SK-N-SH treated with all-trans-retinoic acid at 6 μM for 48 hours (cell line): ENCODE measurements around the gene MED27.

Experiments
- ATAC-seq: fragments of 200-7000 bp; cut with Tn5 transposase; 3 replicates; pipeline ENCODE4 v1.9.1; 2020; ENCODE audit warnings: mild to moderate bottlenecking, moderate library complexity
- ARNTL ChIP-seq: fragments of 450-650 bp; formaldehyde crosslinking; IDR thresholded peaks from 2 replicates; pipeline ENCODE4 v1.5.0; 2020; ENCODE audit warnings: low read depth, mild to moderate bottlenecking, moderate library complexity, borderline replicate concordance
- BACH2 ChIP-seq: fragments of 250-450 bp; sonication (Bioruptor Pico); IDR thresholded peaks from 2 replicates; pipeline ENCODE4 v1.9.0; 2021; ENCODE audit warnings: mild to moderate bottlenecking, borderline replicate concordance
- ESRRG ChIP-seq: fragments of 250-450 bp; sonication (Bioruptor Pico); IDR thresholded peaks from 2 replicates; pipeline ENCODE4 v1.6.1; 2021; ENCODE audit warnings: mild to moderate bottlenecking
- GLIS3 ChIP-seq: fragments of 250-450 bp; sonication (Bioruptor Pico); IDR thresholded peaks from 2 replicates; pipeline ENCODE4 v1.5.0; 2020; ENCODE audit warnings: mild to moderate bottlenecking, moderate library complexity
- ISL1 ChIP-seq: fragments of 250-450 bp; sonication (Bioruptor Pico); IDR thresholded peaks from 2 replicates; pipeline ENCODE4 v2.1.2; 2022; ENCODE audit warnings: mild to moderate bottlenecking, moderate library complexity
- OSR1 ChIP-seq: fragments of 250-450 bp; sonication (Bioruptor Pico); IDR thresholded peaks from 2 replicates; pipeline ENCODE4 v1.8.0; 2022; ENCODE audit warnings: moderate library complexity, mild to moderate bottlenecking, inconsistent platforms
- PPARA ChIP-seq: fragments of 250-450 bp; sonication (Bioruptor Pico); IDR thresholded peaks from 2 replicates; pipeline ENCODE4 v1.5.0; 2020; ENCODE audit warnings: mild to moderate bottlenecking, borderline replicate concordance
- RARB ChIP-seq: fragments of 250-450 bp; sonication (Bioruptor Pico); IDR thresholded peaks from 2 replicates; pipeline ENCODE4 v1.8.0; 2021; ENCODE audit warnings: mild to moderate bottlenecking, moderate library complexity
- SNAI2 ChIP-seq: fragments of 250-450 bp; sonication (Bioruptor Pico); IDR thresholded peaks from 2 replicates; pipeline ENCODE4 v1.5.0; 2020; ENCODE audit warnings: mild to moderate bottlenecking, moderate library complexity
- TCF4 ChIP-seq: fragments of 250-450 bp; sonication (Bioruptor Pico); IDR thresholded peaks from 2 replicates; pipeline ENCODE4 v1.8.0; 2021; ENCODE audit warnings: mild to moderate bottlenecking, moderate library complexity, borderline replicate concordance
- TOX ChIP-seq: fragments of 250-450 bp; sonication (Bioruptor Pico); IDR thresholded peaks from 2 replicates; pipeline ENCODE4 v1.8.0; 2021; ENCODE audit warnings: mild to moderate bottlenecking, moderate library complexity, borderline replicate concordance
- TSHZ2 ChIP-seq: fragments of 250-450 bp; sonication (Bioruptor Pico); IDR thresholded peaks from 2 replicates; pipeline ENCODE4 v1.5.0; 2020; ENCODE audit warnings: mild to moderate bottlenecking, moderate library complexity
- ZC3H10 ChIP-seq: fragments of 250-450 bp; sonication (Bioruptor Pico); IDR thresholded peaks from 2 replicates; pipeline ENCODE4 v1.5.1; 2021; ENCODE audit warnings: mild to moderate bottlenecking, moderate library complexity
- ZFP3 ChIP-seq: fragments of 250-450 bp; sonication (Bioruptor Pico); IDR thresholded peaks from 2 replicates; pipeline ENCODE4 v1.5.0; 2020; ENCODE audit warnings: mild to moderate bottlenecking, moderate library complexity
- ZFP30 ChIP-seq: fragments of 450-650 bp; formaldehyde crosslinking; IDR thresholded peaks from 2 replicates; pipeline ENCODE4 v1.5.0; 2022; ENCODE audit warnings: mild to moderate bottlenecking, moderate library complexity
- ZNF565 ChIP-seq: fragments of 450-650 bp; formaldehyde crosslinking; conservative IDR thresholded peaks from 2 replicates; pipeline ENCODE4 v1.5.0; 2020; ENCODE audit warnings: low read depth, mild to moderate bottlenecking, moderate library complexity
- ZNF70 ChIP-seq: fragments of 450-650 bp; formaldehyde crosslinking; IDR thresholded peaks from 2 replicates; pipeline ENCODE4 v1.5.0; 2020; ENCODE audit warnings: mild to moderate bottlenecking, moderate library complexity
- ZNF8 ChIP-seq: fragments of 450-650 bp; formaldehyde crosslinking; IDR thresholded peaks from 2 replicates; pipeline ENCODE4 v1.5.0; 2020; ENCODE audit warnings: mild to moderate bottlenecking, moderate library complexity
- TF ChIP-seq, protein P1 (sequence below): fragments of 250-450 bp; sonication (Bioruptor Pico); IDR thresholded peaks from 2 replicates; pipeline ENCODE4 v1.8.0; 2020; ENCODE audit warnings: mild to moderate bottlenecking, moderate library complexity, borderline replicate concordance
- TF ChIP-seq, protein P2 (sequence below): fragments of 250-450 bp; sonication (Bioruptor Pico); IDR thresholded peaks from 2 replicates; pipeline ENCODE4 v1.5.1; 2021; ENCODE audit warnings: mild to moderate bottlenecking, moderate library complexity
- TF ChIP-seq, protein P3 (sequence below): fragments of 250-450 bp; sonication (Bioruptor Pico); IDR thresholded peaks from 2 replicates; pipeline ENCODE4 v1.8.0; 2021; ENCODE audit warnings: low read depth, mild to moderate bottlenecking, moderate library complexity, borderline replicate concordance
- TF ChIP-seq, protein P4 (sequence below): fragments of 250-450 bp; sonication (Bioruptor Pico); IDR thresholded peaks from 2 replicates; pipeline ENCODE4 v1.5.1; 2020; ENCODE audit warnings: low read depth, mild to moderate bottlenecking, moderate library complexity

The MED27 gene

DNA sequence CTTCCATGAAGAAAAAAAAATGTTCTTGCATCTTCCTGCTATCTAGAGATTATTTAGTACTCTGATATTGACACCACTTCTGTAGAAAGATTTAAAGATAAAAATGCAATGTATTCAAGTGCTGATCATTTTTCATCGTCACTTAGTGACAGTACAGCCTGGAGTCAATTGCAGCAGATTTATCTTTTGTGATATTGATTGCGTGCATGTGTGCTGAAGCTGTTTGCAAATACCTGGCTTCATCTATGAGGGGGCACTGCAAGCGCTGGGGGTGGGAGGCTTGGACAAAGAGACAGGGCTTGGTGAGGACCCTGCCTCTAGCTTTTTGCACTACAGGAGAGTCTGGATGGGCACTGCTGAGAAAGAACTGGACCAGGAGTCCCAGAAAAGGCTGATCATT lies 38.0 kb upstream of the MED27 start:
- TF ChIP-seq OSR1 (CRISPR knock-in tag): no peak
- TF ChIP-seq SNAI2: no peak
- TF ChIP-seq TOX (CRISPR knock-in tag): no peak
- no peak for TF ChIP-seq ZFP30 (CRISPR knock-in tag)
- no peak for TF ChIP-seq BACH2 (CRISPR knock-in tag)
- TF ChIP-seq GLIS3 (CRISPR knock-in tag): no peak
- no peak for TF ChIP-seq ZNF70 (CRISPR knock-in tag)
- TF ChIP-seq TCF4 (CRISPR knock-in tag): no peak
- TF ChIP-seq PPARA (CRISPR knock-in tag): no peak
- TF ChIP-seq, protein P1, sequence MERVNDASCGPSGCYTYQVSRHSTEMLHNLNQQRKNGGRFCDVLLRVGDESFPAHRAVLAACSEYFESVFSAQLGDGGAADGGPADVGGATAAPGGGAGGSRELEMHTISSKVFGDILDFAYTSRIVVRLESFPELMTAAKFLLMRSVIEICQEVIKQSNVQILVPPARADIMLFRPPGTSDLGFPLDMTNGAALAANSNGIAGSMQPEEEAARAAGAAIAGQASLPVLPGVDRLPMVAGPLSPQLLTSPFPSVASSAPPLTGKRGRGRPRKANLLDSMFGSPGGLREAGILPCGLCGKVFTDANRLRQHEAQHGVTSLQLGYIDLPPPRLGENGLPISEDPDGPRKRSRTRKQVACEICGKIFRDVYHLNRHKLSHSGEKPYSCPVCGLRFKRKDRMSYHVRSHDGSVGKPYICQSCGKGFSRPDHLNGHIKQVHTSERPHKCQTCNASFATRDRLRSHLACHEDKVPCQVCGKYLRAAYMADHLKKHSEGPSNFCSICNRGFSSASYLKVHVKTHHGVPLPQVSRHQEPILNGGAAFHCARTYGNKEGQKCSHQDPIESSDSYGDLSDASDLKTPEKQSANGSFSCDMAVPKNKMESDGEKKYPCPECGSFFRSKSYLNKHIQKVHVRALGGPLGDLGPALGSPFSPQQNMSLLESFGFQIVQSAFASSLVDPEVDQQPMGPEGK: no peak
- TF ChIP-seq, protein P2, sequence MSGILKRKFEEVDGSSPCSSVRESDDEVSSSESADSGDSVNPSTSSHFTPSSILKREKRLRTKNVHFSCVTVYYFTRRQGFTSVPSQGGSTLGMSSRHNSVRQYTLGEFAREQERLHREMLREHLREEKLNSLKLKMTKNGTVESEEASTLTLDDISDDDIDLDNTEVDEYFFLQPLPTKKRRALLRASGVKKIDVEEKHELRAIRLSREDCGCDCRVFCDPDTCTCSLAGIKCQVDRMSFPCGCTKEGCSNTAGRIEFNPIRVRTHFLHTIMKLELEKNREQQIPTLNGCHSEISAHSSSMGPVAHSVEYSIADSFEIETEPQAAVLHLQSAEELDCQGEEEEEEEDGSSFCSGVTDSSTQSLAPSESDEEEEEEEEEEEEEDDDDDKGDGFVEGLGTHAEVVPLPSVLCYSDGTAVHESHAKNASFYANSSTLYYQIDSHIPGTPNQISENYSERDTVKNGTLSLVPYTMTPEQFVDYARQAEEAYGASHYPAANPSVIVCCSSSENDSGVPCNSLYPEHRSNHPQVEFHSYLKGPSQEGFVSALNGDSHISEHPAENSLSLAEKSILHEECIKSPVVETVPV (CRISPR knock-in tag): no peak
- no peak for TF ChIP-seq ARNTL (CRISPR knock-in tag)
- TF ChIP-seq, protein P3, sequence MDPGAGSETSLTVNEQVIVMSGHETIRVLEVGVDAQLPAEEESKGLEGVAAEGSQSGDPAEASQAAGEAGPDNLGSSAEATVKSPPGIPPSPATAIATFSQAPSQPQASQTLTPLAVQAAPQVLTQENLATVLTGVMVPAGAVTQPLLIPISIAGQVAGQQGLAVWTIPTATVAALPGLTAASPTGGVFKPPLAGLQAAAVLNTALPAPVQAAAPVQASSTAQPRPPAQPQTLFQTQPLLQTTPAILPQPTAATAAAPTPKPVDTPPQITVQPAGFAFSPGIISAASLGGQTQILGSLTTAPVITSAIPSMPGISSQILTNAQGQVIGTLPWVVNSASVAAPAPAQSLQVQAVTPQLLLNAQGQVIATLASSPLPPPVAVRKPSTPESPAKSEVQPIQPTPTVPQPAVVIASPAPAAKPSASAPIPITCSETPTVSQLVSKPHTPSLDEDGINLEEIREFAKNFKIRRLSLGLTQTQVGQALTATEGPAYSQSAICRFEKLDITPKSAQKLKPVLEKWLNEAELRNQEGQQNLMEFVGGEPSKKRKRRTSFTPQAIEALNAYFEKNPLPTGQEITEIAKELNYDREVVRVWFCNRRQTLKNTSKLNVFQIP (CRISPR knock-in tag): no peak
- no peak for TF ChIP-seq ZNF565 (CRISPR knock-in tag)
- TF ChIP-seq TSHZ2 (CRISPR knock-in tag): no peak
- no peak for TF ChIP-seq RARB (CRISPR knock-in tag)
- TF ChIP-seq ESRRG (CRISPR knock-in tag): no peak
- TF ChIP-seq, protein P4, sequence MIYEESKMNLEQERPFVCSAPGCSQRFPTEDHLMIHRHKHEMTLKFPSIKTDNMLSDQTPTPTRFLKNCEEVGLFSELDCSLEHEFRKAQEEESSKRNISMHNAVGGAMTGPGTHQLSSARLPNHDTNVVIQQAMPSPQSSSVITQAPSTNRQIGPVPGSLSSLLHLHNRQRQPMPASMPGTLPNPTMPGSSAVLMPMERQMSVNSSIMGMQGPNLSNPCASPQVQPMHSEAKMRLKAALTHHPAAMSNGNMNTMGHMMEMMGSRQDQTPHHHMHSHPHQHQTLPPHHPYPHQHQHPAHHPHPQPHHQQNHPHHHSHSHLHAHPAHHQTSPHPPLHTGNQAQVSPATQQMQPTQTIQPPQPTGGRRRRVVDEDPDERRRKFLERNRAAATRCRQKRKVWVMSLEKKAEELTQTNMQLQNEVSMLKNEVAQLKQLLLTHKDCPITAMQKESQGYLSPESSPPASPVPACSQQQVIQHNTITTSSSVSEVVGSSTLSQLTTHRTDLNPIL (CRISPR knock-in tag): no peak
- ATAC-seq: no peak

- no peak for TF ChIP-seq GLIS3 (CRISPR knock-in tag)
- TF ChIP-seq ZNF8 (CRISPR knock-in tag): no peak
- TF ChIP-seq TOX (CRISPR knock-in tag): no peak
- TF ChIP-seq ARNTL (CRISPR knock-in tag): no peak
- TF ChIP-seq TSHZ2 (CRISPR knock-in tag): no peak
- TF ChIP-seq ZFP3 (CRISPR knock-in tag): no peak
- TF ChIP-seq ESRRG (CRISPR knock-in tag): no peak
- no peak for TF ChIP-seq SNAI2
- TF ChIP-seq, protein P3 (CRISPR knock-in tag): no peak
- no peak for TF ChIP-seq ZNF565 (CRISPR knock-in tag)
- TF ChIP-seq PPARA (CRISPR knock-in tag): no peak
- TF ChIP-seq, protein P2 (CRISPR knock-in tag): no peak
- TF ChIP-seq RARB (CRISPR knock-in tag): no peak
- TF ChIP-seq, protein P4 (CRISPR knock-in tag): no peak
- no peak for TF ChIP-seq ZFP30 (CRISPR knock-in tag)
- no peak for TF ChIP-seq ISL1
- no peak for TF ChIP-seq ZC3H10 (CRISPR knock-in tag)
- ATAC-seq: no peak
These were observed 36.9 kb upstream of the MED27 start for GRCh38 chr9:132116583-132116982.
